Hepatocyte (in vitro differentiated cells): Measurements from ENCODE around the gene AGAP3.

Experiments used
- CTCF ChIP-seq: fragments of 200-600 bp; sonication (generic); IDR thresholded peaks from 2 replicates; pipeline ENCODE4 v1.5.1; 2016; ENCODE audit warnings: antibody characterized with exemption, mild to moderate bottlenecking; ENCODE audit not compliant: poor library complexity
- EZH2 ChIP-seq: fragments of 200-600 bp; sonication (generic); IDR thresholded peaks from 2 replicates; pipeline ENCODE4 v1.6.1; 2016; ENCODE audit warnings: antibody characterized with exemption, mild to moderate bottlenecking, borderline replicate concordance

- TF ChIP-seq CTCF (no peak), EZH2 (no peak)
These were observed 23.7 kb upstream of the AGAP3 start for GRCh38 chr7:151062399-151063211.
